PC-9 (cell line): ENCODE results near the gene GJC2. TPM values are rescaled to one million over a fixed set of nuclear protein-coding genes. Genes with fewer than 3 reads are reported as not detected.

Experiments
- BruUV-seq: library from RNA; stranded (reverse); fragments of 400-500 nt; replicated peaks from 2 replicates; lab custom pipeline; 2021; lab: Mats Ljungman, UMichigan
- CTCF ChIA-PET: fragments of 300-600 bp; sonication (Branson Sonifier 250); formaldehyde crosslinking; loops from one replicate; lab custom pipeline; 2022; ENCODE audit warnings: antibody characterized with exemption; lab: Charles Lee
- POLR2A ChIA-PET: fragments of 300-600 bp; sonication (Branson Sonifier 250); formaldehyde crosslinking; loops from one replicate; lab custom pipeline; 2022; ENCODE audit warnings: antibody characterized with exemption; ENCODE audit not compliant: unreplicated experiment; lab: Charles Lee
- DNase-seq, 2 experiments: peaks; one replicate each; pipeline versions ENCODE4 v3.0.0 to v3.0.0-alpha.2; 2015 to 2022; ENCODE audit warnings: mixed read lengths in 1 of 2
- H2AFZ ChIP-seq: fragments of 200-600 bp; sonication (generic); 2 replicates; pipeline ENCODE4 v1.8.1; 2017; ENCODE audit warnings: antibody characterized with exemption
- H3F3A ChIP-seq: fragments of 200-600 bp; sonication (generic); 2 replicates; pipeline ENCODE4 v1.8.1; 2017; ENCODE audit warnings: antibody characterized with exemption, mild to moderate bottlenecking, low read depth; ENCODE audit not compliant: insufficient read depth
- H3K27ac ChIP-seq: fragments of 200-600 bp; sonication (generic); 2 replicates; pipeline ENCODE4 v1.6.1; 2016; ENCODE audit warnings: mixed run types
- H3K27me3 ChIP-seq: fragments of 200-600 bp; sonication (generic); 2 replicates; pipeline ENCODE4 v1.6.1; 2016; ENCODE audit warnings: low read depth, mixed run types; ENCODE audit not compliant: insufficient read depth
- H3K36me3 ChIP-seq: fragments of 200-600 bp; sonication (generic); 2 replicates; pipeline ENCODE4 v1.6.1; 2016; ENCODE audit warnings: low read depth, mixed run types
- H3K4me1 ChIP-seq: fragments of 200-600 bp; sonication (generic); replicated peaks from 2 replicates; pipeline ENCODE4 v1.6.1; 2016; ENCODE audit warnings: mixed run types; ENCODE audit not compliant: insufficient read depth
- H3K4me2 ChIP-seq: fragments of 200-600 bp; sonication (generic); 2 replicates; pipeline ENCODE4 v1.6.1; 2017; ENCODE audit warnings: mixed run types
- H3K4me3 ChIP-seq: fragments of 200-600 bp; sonication (generic); 2 replicates; pipeline ENCODE4 v1.6.1; 2016; ENCODE audit warnings: mixed run types
- H3K79me2 ChIP-seq: fragments of 200-600 bp; sonication (generic); 2 replicates; pipeline ENCODE4 v1.6.1; 2017; ENCODE audit warnings: low read depth, mixed run types
- H3K9me2 ChIP-seq: fragments of 200-600 bp; sonication (generic); 2 replicates; pipeline ENCODE4 v1.8.1; 2017; ENCODE audit warnings: mild to moderate bottlenecking; ENCODE audit not compliant: insufficient read depth
- H3K9me3 ChIP-seq: fragments of 200-600 bp; sonication (generic); 2 replicates; pipeline ENCODE4 v1.8.1; 2016; ENCODE audit warnings: low read depth; ENCODE audit not compliant: insufficient read depth
- H4K20me1 ChIP-seq: fragments of 200-600 bp; sonication (generic); 2 replicates; pipeline ENCODE4 v1.8.1; 2017; ENCODE audit not compliant: insufficient read depth
- EZH2 ChIP-seq: fragments of 200-600 bp; sonication (generic); IDR thresholded peaks from 2 replicates; pipeline ENCODE4 v1.8.0; 2017; ENCODE audit warnings: antibody characterized with exemption, low read depth
- intact Hi-C: fragments of 100-400 bp; cut with micrococcal nuclease; formaldehyde crosslinking; loops from one replicate; pipeline ENCODE4 v1.10.0; 2022; ENCODE audit not compliant: unreplicated experiment
- total RNA-seq: library from RNA; stranded (reverse); gene quantifications from 2 replicates; pipeline ENCODE4 v1.2.3, GENCODE V29; 2021
- TF ChIP-seq, protein P1 (sequence below): fragments of 200-600 bp; sonication (generic); conservative IDR thresholded peaks from 2 replicates; pipeline ENCODE4 v1.6.1; 2017; ENCODE audit warnings: mixed run types, antibody characterized with exemption, mild to moderate bottlenecking, moderate library complexity

GJC2 gene
- total RNA-seq, 1 experiment from 2014 or later: 2.1 TPM

DNA sequence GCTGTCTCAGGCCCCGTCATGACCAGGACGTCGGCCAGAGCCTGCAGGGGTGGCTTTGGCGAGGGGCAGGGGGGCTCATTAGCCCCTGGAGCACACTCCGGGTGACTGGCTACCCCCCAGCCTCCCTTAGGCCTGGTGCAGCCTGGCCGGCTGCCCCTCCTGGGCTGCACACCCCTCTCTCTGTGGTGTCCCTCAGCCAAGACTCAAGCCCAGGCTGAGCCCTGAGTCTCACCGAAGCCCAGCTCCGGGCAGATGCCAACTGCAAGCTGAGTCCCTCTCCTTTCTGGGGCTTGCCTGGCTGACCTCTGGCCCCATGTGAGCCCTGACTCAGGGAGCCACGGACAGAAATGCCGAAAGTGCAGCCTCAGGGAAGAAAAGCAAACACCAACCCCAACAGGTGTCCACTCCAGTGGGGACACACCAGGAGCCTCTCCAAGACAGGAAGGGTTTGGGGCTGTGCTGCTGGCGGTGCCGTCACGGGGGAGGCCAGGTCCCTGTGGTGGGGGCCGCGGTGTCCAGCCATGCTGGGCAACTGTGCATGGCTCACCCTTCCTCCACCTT, 10.6 kb downstream of the GJC2 start:
- Histone ChIP-seq H3K9me3 (no peaks in the 10 kb centered on the region), H3K27me3 (no peaks in the 10 kb centered on the region), H3K4me2 (no peak overlapping the region), H3K4me1 (peaks cover 7% of the 10 kb centered on the region; the same call in 1 of the 2 replicates), H3K27ac (no peak overlapping the region), H4K20me1 (no peaks in the 10 kb centered on the region), H3K36me3 (no peaks in the 10 kb centered on the region), H3K4me3 (no peak overlapping the region), H3K79me2 (no peaks in the 10 kb centered on the region), H3F3A (no peaks in the 10 kb centered on the region; the same call in 1 of the 2 replicates), H2AFZ (no peak overlapping the region), H3K9me2 (no peaks in the 10 kb centered on the region)
- ChIA-PET POLR2A (no interaction called here), CTCF (no interaction called here)
- intact Hi-C loops: no loop called here
- no peak for DNase-seq
- BruUV-seq: no TSS peak
- TF ChIP-seq, protein P1, sequence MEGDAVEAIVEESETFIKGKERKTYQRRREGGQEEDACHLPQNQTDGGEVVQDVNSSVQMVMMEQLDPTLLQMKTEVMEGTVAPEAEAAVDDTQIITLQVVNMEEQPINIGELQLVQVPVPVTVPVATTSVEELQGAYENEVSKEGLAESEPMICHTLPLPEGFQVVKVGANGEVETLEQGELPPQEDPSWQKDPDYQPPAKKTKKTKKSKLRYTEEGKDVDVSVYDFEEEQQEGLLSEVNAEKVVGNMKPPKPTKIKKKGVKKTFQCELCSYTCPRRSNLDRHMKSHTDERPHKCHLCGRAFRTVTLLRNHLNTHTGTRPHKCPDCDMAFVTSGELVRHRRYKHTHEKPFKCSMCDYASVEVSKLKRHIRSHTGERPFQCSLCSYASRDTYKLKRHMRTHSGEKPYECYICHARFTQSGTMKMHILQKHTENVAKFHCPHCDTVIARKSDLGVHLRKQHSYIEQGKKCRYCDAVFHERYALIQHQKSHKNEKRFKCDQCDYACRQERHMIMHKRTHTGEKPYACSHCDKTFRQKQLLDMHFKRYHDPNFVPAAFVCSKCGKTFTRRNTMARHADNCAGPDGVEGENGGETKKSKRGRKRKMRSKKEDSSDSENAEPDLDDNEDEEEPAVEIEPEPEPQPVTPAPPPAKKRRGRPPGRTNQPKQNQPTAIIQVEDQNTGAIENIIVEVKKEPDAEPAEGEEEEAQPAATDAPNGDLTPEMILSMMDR: no peak
- no peak for TF ChIP-seq EZH2

DNA sequence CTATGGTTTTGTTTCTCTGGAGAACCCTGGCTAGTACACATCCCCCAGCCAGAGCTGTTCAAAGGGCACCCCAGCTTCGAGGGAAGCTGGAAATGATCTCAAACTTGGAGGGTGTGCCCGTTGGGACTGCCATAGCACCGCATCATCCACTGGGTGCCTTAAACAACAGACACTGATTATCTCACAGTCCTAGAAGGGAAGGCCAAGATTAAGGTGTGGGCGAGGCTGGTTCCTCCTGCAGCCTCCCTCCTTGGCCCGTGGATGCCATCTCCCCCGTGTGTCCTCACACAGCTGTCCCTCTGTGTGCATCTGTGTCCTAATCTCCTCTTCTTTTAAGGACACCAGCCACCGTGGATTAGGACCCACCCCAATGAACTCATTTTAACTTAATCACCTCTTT, 11.6 kb downstream of the GJC2 start:
- Histone ChIP-seq H3K4me3 (no peak overlapping the region), H3K9me3 (no peaks in the 10 kb centered on the region), H3K27me3 (no peaks in the 10 kb centered on the region), H3K9me2 (no peaks in the 10 kb centered on the region), H3K4me1 (peaks cover 7% of the 10 kb centered on the region; the same call in 1 of the 2 replicates), H3F3A (no peaks in the 10 kb centered on the region; the same call in 1 of the 2 replicates), H3K4me2 (no peak overlapping the region), H4K20me1 (no peaks in the 10 kb centered on the region), H3K79me2 (no peaks in the 10 kb centered on the region), H2AFZ (no peak overlapping the region), H3K36me3 (no peaks in the 10 kb centered on the region), H3K27ac (no peak overlapping the region)
- intact Hi-C loops: no loop called here
- DNase-seq: no peak
- TF ChIP-seq, protein P1: no peak
- no peak for TF ChIP-seq EZH2
- POLR2A ChIA-PET: no interaction called here
- BruUV-seq: no TSS peak
- CTCF ChIA-PET: interaction anchor here (0.9 kb wide), 1 partner anchor 162 kb away, joined by 3 read pairs; no protein-coding TSS in a partner anchor

GRCh38 chr1:228161866-228162265, 12.1 kb downstream of the GJC2 start:
- BruUV-seq: no TSS peak
- Histone ChIP-seq H3K27me3 (no peaks in the 10 kb centered on the region), H2AFZ (no peak overlapping the region), H3K4me3 (no peak overlapping the region), H4K20me1 (no peaks in the 10 kb centered on the region), H3K36me3 (no peaks in the 10 kb centered on the region), H3K9me2 (no peaks in the 10 kb centered on the region), H3K27ac (no peak overlapping the region), H3K4me1 (peaks cover 10% of the 10 kb centered on the region), H3K4me2 (no peak overlapping the region), H3F3A (peaks cover 3% of the 10 kb centered on the region; the same call in 1 of the 2 replicates), H3K79me2 (0 out of 2 replicates have a peak, but pooled peaks cover 2% of the 10 kb centered on the region), H3K9me3 (no peaks in the 10 kb centered on the region)
- ChIA-PET CTCF (no interaction called here), POLR2A (interaction anchor here (0.6 kb wide), 1 partner anchor 1067 kb away, joined by 3 read pairs; no protein-coding TSS in a partner anchor)
- no peak for DNase-seq
- intact Hi-C loops: loop anchor here (2.0 kb wide), 1 partner anchor 13 kb away; the partner anchor contains the start of gene GJC2
- no peak for TF ChIP-seq EZH2
- TF ChIP-seq, protein P1: no peak
